ENCODE data around the gene WNT3A. TPM values are rescaled to one million over a fixed set of nuclear protein-coding genes. Genes with fewer than 3 reads are reported as not detected.
A peak's percentile ranks its signal among the peaks of the same experiment; 100 is the strongest.

Gene WNT3A
- polyA plus RNA-seq, 3 donors, result 0.16 to 0.47 (median 0.32) TPM

GRCh38 chr1:228039986-228040385 is 33.2 kb downstream of the WNT3A start:
- no peak for DNase-seq (ENCODE audit: extremely low read depth in 1 of 11, low read depth in 9 of 11, low spot score in 4 of 11)

GRCh38 chr1:228041316-228041715 is 34.5 kb downstream of the WNT3A start:
- no peak for DNase-seq (ENCODE audit: extremely low read depth in 1 of 11, low read depth in 9 of 11, low spot score in 4 of 11)

DNA sequence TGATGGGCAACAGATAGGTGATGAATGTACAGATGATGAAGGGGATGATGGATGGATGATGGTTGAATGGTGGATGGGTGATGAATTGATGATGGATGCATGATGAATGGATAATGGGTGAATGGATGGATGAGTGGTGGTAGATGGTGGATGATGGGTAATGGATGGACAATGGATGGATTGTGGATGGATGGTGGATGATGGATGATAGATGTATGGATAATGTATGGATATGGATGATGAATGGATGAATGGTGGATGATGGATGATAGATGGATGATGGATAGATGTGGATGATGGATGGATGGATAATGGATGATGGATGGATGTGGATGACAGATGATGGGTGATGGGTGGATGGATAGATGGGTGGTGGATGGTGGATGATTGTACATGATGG is 35.7 kb downstream of the WNT3A start:
- no peak for DNase-seq (ENCODE audit: extremely low read depth in 1 of 11, low read depth in 9 of 11, low spot score in 4 of 11)

- no peak for DNase-seq (ENCODE audit: extremely low read depth in 1 of 11, low read depth in 9 of 11, low spot score in 4 of 11)
Measured at GRCh38 chr1:228043281-228043848, 36.6 kb downstream of the WNT3A start.

DNA sequence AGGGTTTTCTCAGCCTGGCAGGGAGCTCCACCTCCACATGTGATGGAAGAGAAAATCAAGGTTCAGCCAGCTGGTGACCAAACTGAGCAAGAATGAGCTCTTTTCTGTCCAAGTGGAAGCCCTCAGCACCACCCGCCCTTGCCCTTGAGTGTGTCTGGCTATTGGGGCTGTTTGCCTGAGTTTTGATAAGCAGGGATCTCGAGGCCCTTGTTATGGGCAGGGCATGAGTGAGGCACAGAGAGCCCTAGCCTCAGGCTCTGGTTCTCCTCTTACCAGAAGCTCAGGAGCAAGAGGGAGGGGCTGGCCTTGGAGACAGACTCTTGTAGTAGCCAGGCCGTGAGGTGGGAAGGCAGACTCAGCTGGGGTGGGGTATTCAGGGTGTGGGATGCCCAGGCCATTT is 38.2 kb downstream of the WNT3A start:
- DNase-seq (ENCODE audit: extremely low read depth in 1 of 11, low read depth in 9 of 11, low spot score in 4 of 11), result no peak

DNA sequence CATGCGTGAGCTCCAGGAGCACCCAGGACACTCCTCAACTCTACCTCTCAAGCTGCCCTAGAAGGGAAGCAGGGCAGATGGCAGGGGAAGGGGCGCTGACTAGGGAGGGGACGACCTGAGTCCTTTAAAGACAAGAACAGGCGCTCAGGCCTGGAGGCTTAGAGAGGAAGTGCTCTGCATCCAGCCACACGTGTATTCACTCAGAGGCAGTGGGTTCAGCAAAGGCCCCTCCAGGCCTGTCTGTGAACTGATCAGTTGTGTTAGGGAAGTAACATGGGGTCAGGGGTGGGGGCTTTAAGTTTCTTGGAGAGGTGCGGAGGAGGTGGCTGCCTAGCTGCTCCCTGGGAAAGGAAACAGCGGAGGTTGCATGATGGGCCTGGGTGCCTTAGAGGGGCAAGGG is 38.6 kb downstream of the WNT3A start:
- DNase-seq (ENCODE audit: extremely low read depth in 1 of 11, low read depth in 9 of 11, low spot score in 4 of 11), result no peak

DNA sequence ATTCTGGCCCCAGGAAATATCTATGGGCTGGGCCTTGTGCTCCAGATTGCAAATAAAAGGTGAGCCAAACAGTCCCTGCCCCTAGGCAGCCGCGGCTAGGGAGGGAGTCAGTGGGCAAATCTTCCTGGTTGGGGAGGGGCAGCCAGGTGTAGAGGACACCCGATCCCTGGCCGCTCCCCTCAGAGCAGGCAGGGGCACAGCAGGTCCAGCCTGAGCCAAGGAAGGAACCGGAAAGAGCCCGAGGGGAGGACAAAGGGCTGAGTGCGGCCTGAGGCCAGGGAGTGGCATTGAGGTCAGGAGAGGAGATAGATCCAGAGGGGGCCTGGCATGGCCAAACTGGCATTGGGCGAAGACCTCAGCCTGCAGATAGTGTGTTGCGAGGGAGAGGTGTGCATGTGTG is 39.1 kb downstream of the WNT3A start:
- no peak for DNase-seq (ENCODE audit: extremely low read depth in 1 of 11, low read depth in 9 of 11, low spot score in 4 of 11)

DNA sequence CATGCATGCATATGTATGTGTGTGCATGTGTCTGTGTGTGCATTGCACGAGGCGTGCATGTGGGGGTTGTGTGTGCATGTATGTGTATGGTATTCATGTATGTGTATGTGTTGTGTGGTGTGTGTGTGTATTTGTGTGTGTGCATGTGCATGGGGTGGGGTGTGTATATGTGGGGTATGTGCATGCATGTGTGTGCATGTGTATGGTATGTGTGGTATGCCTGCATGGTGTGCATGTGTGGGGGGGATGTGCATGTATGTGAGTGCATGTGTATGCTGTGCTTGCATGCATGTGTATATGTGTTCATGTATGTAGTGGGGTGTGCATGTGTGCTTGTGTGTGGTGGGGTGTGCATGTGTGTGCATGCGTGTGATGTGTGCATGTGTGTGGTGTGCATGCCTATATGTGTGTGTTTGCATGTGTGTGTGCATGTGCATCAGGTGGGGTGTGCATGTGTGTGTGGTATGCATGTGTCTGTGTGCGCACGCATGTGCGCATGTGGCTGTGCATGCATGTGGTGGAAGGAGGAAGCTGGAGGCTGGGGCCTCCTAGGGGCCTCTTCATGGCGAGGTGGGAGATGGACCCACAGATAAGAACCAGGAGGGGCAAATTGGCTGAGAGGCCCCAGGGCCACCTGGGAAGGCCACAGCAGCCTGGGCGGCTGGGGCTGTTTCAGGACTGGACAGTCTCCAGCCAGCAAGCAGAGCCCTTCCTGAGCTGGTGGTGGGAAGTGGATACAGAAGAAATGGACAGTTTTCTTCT is 39.8 kb downstream of the WNT3A start:
- no peak for DNase-seq (ENCODE audit: extremely low read depth in 1 of 11, low read depth in 9 of 11, low spot score in 4 of 11)

GRCh38 chr1:228047183-228047466 is 40.3 kb downstream of the WNT3A start:
- DNase-seq (ENCODE audit: extremely low read depth in 1 of 11, low read depth in 9 of 11, low spot score in 4 of 11), result no peak

DNA sequence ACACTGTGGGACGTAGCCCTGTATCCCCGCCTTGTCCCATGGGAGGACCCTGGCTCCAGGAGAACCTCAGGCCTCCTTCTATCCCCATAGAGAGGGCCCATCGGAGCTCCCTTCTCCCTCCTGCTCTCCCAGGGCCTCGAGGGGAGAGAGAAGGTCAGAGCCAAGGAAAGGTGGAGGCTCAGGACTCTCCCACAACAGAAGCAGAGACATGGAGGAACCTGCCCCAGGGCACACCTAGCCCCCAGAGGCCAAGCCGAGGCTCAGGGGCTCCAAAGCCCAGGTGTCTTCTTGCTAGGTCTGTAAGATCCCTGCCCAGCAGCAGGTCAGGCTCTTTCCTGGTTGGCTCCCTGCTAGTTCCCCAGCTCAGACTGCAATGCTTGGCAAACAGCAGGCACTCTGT is 41.3 kb downstream of the WNT3A start:
- no peak for DNase-seq (ENCODE audit: extremely low read depth in 1 of 11, low read depth in 9 of 11, low spot score in 4 of 11)

- no peak for DNase-seq (ENCODE audit: extremely low read depth in 1 of 11, low read depth in 9 of 11, low spot score in 4 of 11)
Measured at GRCh38 chr1:228048659-228049298, 42.0 kb downstream of the WNT3A start.

DNA sequence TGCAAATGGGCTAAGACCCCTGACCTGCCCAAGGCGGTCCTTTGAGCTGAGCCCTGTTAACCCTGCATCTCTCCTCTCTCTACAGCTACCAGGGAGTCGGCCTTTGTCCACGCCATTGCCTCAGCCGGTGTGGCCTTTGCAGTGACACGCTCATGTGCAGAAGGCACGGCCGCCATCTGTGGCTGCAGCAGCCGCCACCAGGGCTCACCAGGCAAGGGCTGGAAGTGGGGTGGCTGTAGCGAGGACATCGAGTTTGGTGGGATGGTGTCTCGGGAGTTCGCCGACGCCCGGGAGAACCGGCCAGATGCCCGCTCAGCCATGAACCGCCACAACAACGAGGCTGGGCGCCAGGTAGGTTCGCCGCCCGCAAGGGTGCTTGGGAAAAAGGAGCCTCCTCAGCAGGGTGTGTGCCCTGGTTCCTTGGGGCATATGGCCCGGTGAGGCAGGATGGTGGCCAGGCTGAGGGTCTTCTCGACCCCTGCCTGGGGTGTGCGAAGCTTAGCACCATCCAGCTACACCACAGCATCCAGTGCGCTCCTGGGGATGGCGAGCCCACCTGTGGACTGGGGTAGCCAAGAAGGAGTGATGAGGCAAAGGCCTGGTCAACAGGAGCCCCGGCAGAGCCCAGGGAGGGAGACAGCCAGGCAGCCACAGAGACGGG is 43.9 kb downstream of the WNT3A start:
- no peak for DNase-seq (ENCODE audit: extremely low read depth in 1 of 11, low read depth in 9 of 11, low spot score in 4 of 11)

- no peak for DNase-seq (ENCODE audit: extremely low read depth in 1 of 11, low read depth in 9 of 11, low spot score in 4 of 11)
Measured at GRCh38 chr1:228058172-228058948, 51.6 kb downstream of the WNT3A start.

DNA sequence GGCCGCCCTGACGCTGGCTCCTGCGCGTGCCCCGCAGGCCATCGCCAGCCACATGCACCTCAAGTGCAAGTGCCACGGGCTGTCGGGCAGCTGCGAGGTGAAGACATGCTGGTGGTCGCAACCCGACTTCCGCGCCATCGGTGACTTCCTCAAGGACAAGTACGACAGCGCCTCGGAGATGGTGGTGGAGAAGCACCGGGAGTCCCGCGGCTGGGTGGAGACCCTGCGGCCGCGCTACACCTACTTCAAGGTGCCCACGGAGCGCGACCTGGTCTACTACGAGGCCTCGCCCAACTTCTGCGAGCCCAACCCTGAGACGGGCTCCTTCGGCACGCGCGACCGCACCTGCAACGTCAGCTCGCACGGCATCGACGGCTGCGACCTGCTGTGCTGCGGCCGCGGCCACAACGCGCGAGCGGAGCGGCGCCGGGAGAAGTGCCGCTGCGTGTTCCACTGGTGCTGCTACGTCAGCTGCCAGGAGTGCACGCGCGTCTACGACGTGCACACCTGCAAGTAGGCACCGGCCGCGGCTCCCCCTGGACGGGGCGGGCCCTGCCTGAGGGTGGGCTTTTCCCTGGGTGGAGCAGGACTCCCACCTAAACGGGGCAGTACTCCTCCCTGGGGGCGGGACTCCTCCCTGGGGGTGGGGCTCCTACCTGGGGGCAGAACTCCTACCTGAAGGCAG is 52.3 kb downstream of the WNT3A start:
- peak in 1 of 11 donors; percentile 14 for DNase-seq (ENCODE audit: extremely low read depth in 1 of 11, low read depth in 9 of 11, low spot score in 4 of 11)

GRCh38 chr1:228059634-228060457 is 53.0 kb downstream of the WNT3A start:
- DNase-seq (ENCODE audit: extremely low read depth in 1 of 11, low read depth in 9 of 11, low spot score in 4 of 11), result peak in 3 of 11 donors; percentile 34 to 56 (median 40)

- no peak for DNase-seq (ENCODE audit: extremely low read depth in 1 of 11, low read depth in 9 of 11, low spot score in 4 of 11)
Measured at GRCh38 chr1:228060458-228061190, 53.8 kb downstream of the WNT3A start.

GRCh38 chr1:228061411-228062084 is 54.8 kb downstream of the WNT3A start:
- no peak for DNase-seq (ENCODE audit: extremely low read depth in 1 of 11, low read depth in 9 of 11, low spot score in 4 of 11)

Data from renal cortex interstitium (tissue), 11 donors.